Muscle of back (tissue), 11 donors: ENCODE data around the gene SLC35F3. TPM values are rescaled to one million over a fixed set of nuclear protein-coding genes. Genes with fewer than 3 reads are reported as not detected.

Experiments used
- DNase-seq, 3 donors: peaks; one replicate each; pipeline versions ENCODE4 v3.0.0 to v3.0.0-alpha.2; 2013
- polyA plus RNA-seq, 10 donors: library from polyadenylated mRNA; unstranded; fragments of 120-200 nt; gene quantifications; one replicate each; pipeline ENCODE4 v1.2.1, GENCODE V29; 2013; ENCODE audit not compliant: insufficient read length in 10 of 10

The SLC35F3 gene
- polyA plus RNA-seq, 10 donors, result 0.34 to 1.0 (median 0.76) TPM

GRCh38 chr1:233972563-233972950, 68.1 kb downstream of the SLC35F3 start:
- DNase-seq, result no peak

GRCh38 chr1:233972951-233973635, 68.6 kb downstream of the SLC35F3 start:
- DNase-seq, result no peak

DNA sequence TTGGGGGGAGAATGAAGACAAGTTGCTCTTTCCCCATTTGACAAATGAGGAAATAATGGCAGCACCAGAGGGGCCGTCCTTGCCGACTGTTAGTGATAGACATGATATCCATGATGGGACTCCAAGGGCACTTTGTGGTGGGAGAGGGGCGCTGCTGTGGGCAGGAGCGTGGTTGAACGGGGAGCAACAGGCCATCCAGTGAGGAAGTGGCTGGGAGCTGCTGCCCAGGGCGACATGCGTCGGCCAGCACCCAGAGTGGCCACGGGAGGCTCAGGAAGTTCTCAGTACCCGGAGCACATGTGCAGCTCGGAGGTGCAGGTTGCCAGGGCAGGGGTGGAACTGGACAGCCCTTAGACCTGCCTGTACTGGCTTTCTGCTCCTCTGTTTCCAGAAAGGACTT, 71.0 kb downstream of the SLC35F3 start:
- no peak for DNase-seq

DNA sequence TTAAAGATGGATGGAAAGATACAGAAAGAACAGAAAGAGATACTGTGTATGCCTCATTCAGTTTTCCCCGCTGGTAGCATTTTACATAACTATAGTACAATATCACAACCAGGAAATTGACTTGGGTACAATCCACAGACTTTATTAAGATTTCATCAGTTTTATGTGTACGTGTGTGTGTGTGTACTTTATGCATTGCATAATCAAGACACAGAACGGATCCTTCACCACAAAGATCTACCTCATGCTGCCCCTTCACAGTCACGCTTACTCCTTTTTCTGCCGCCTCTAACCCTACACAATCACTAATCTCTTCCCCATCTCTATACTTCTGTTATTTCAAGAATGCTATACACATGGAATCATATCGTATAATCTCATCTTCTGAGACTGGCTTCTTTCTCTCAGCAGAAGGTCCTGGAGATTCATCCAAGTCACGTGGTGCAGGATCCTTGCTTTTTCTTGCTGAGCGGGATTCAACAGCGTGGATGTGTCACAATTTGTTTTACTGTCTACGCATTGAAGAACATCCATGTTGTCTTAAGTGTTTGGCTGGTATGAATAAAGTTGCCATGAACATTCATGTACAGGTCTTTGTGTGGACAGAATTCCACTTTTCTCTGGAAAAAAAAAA, 76.7 kb downstream of the SLC35F3 start:
- DNase-seq, result no peak

DNA sequence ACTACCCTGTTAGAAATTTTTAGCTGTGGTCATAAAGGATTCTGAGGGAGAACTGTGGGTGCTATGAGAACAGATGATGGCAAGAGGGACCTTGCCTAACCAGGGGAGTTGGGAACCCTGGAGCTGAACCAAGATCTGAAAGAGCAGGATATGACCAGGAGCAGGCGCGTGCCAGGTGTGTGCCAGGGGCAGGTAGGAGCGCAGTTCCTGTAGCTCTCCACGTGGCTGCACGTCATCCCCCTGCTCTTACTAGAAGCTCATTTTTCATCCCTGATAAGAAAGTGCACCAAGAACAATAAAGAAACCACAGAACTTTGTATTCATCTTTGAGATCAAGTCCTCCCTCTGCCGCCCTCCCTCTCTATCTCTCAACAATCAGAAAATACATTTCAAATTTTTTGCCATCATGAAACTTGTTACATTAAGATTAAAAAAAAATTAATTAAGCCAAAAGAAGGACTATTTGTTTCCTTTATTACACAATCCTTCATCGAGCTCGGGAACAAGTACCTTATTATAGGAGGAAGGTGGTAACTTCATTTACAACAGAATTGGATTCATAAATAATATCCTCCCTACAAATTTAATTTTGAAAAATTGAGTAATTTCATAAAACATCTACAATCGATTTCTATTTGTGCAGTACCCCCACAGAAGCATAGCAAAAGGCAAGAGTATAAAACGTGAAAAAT, 78.5 kb downstream of the SLC35F3 start:
- DNase-seq, result no peak

DNA sequence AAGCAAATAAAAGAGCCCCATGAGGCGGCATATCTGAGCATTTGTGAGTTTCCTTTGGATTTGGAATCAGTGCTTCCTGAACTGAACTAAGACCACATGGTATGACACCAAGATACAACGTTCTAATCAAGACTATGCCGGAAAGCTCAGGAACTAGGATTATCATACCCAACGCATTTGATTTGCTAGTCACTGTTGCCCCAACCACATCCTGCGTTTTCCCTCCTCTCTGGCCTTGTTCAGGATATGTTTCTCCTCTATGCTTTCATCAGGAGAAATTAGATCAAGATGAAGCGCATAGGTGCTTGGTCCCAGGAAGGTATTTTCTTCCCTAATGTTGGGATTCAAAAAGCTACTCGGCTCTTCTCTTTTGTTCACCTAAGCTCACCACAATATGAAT, 79.3 kb downstream of the SLC35F3 start:
- no peak for DNase-seq

GRCh38 chr1:233988963-233989696, 84.7 kb downstream of the SLC35F3 start:
- DNase-seq, result no peak

DNA sequence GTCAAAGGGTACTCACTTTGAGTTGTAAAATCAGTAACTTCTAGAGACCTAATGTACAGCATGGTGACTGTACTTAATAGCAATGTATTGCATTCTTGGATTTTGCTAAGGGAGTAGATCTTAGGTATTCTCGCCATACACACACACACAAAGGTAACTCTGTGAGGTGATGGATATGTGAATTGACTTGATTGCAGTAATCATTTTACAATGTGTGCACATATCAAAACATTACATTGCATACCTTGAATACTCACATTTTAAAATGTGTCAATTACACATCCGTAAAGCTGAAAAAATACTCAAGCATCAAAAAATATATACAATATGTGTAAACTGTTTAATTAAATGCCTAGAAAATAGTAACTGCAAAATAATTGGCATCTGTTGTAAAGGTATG, 86.0 kb downstream of the SLC35F3 start:
- no peak for DNase-seq

- DNase-seq, result no peak
Observed at GRCh38 chr1:233993651-233994050, 89.2 kb downstream of the SLC35F3 start.

DNA sequence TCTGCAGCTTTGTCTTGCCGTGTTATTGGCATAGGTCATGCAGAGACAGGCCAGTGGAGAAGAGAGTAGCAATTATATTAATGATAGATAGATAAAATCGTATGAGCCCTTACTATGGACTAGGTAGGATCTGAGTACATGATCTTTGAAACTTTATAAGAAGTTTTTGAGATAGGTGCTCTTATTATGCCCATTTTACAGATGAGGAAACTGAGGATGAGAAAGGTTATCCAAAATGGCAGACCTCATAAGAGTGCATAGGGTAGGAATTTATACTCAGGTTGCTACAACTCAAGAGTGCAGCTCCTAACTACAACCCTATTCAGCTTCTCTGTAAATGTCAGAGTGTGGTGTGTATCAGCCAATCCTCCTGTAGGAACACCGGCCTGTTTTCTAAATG, 89.6 kb downstream of the SLC35F3 start:
- DNase-seq, result no peak

DNA sequence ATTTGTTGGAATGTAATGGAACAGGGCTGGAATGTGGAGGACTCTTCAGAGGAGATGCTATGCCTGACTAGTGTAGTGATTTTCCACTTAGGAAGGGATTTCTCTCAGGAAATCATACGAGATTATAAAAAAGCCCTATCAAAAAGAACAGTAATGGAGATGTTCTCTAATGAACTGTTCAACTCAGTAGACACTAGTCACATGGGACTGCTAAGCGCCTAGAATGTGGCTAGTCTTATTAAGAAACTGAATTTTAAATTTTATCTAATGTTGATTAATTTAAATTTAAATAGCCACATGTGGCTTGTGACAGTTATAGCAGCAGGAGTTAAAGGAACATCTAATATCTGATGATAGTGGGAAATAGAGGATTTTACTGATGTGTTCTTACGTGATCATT, 94.0 kb downstream of the SLC35F3 start:
- no peak for DNase-seq

DNA sequence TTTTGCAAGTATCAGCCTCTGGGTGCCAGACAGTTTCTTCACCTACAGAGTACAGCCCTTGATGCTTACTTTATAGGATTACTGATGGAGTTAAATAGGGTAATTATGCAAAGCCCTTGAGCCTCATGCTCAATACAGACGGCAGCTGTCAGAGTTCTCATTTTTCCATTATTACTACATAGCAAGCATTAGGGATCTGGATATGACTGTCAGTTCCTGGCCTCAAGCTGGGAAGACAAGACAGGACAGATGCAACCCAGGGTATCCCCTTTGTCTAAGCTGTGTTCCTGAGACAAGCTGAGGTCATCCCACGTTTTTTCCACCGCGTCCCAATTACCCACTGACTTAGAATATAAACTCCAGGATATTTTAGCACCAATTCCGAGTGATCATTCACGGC, 94.4 kb downstream of the SLC35F3 start:
- DNase-seq, result peak; percentile 10 to 35 (median 15)

- DNase-seq, result peak in 1 of 3 donors; percentile 11
Observed at GRCh38 chr1:234000557-234001041, 96.1 kb downstream of the SLC35F3 start.

GRCh38 chr1:234001817-234002216, 97.3 kb downstream of the SLC35F3 start:
- no peak for DNase-seq

DNA sequence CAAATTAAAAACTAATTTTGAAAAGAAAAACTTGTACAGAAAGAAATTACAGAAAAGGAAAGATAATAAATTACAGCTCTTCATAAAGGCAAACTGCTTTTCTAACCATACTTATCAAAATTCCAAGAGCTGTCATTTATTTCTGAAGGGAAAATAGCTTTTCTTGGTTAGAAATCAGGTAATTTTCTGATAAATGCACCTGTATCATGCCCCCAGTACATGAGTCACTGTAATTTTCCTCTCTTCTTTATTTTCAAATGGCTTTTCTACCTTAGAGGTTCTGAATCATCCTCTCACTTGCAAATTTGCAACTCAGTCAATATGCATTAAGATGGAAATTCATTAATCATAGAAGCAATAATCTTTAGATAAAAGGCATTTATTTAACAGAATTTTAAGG, 100.1 kb downstream of the SLC35F3 start:
- no peak for DNase-seq

- no peak for DNase-seq
Observed at GRCh38 chr1:234007684-234008083, 103.2 kb downstream of the SLC35F3 start.

GRCh38 chr1:234008591-234008990, 104.1 kb downstream of the SLC35F3 start:
- no peak for DNase-seq

GRCh38 chr1:234009668-234010067, 105.2 kb downstream of the SLC35F3 start:
- DNase-seq, result no peak

- no peak for DNase-seq
Observed at GRCh38 chr1:234014208-234014607, 109.7 kb downstream of the SLC35F3 start.

GRCh38 chr1:234018816-234019215, 114.3 kb downstream of the SLC35F3 start:
- DNase-seq, result no peak

DNA sequence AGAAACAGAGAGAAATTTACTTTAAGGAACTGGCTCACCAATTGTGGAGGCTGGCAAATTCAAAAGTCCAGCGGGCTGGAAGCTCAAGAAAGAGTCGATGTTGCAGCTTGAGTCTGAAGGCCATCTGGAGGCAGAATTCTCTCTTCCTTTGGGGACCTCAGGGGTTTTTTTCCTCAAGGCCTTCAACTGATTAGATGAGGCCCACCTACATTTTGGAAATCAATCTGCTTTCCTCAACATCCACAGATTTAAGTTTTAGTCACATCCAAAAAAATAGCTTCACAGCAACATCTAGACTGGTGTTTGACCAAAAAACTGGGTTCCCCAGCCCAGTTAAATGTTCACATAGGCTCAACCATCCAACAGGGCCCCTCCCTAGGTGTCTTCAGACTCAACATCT, 114.9 kb downstream of the SLC35F3 start:
- DNase-seq, result no peak

DNA sequence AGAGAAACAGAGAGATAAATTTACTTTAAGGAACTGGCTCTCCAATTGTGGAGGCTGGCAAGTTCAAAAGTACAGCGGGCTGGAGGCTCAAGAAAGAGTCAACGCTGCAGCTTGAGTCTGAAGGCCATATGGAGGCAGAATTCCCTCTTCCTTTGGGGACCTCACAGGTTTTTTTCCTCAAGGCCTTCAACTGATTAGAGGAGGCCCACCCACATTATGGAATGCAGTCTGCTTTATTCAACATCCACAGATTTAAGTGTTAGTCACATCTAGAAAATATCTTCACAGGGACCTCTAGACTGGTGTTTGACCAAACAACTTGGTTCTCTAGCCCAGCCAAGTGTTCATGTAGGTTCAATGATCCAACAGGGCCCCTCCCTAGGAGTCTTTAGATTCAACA, 117.8 kb downstream of the SLC35F3 start:
- DNase-seq, result no peak
